ENCODE measurements around the gene ELK4.
"Not testable (repeated sequence)": the region's sequence is repeated elsewhere in the genome, so short reads cannot be mapped to it uniquely, and the experiment has no call there.

ELK4 gene

DNA sequence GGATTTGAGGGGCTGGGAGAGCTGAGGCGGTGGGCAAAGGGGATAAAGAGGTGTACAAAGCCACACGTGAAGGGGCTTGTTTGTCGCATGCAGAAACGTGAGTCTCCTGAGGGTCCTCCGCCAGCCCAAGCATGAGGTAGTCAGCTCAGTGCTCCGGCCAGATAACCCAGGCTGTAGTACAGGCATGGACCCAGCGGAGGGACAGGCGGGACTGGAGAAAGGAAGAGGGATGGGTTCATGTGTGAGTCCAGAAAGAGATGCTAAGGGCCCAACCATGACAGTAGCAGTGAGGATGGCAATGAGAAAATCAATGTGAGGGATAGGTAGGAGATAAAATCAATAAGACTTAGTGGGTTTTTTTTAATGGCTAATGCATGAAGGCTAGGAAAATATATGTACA is 13.7 kb upstream of the ELK4 start:
- in situ Hi-C loops (cut with MboI; ENCODE audit: low pct_unique_long_range_greater_than_20kb, low sequenced_read_pairs, unreplicated experiment) = no loop called here
- no peak for DNase-seq (ENCODE audit: low spot score)
- TF ChIP-seq, protein P1, sequence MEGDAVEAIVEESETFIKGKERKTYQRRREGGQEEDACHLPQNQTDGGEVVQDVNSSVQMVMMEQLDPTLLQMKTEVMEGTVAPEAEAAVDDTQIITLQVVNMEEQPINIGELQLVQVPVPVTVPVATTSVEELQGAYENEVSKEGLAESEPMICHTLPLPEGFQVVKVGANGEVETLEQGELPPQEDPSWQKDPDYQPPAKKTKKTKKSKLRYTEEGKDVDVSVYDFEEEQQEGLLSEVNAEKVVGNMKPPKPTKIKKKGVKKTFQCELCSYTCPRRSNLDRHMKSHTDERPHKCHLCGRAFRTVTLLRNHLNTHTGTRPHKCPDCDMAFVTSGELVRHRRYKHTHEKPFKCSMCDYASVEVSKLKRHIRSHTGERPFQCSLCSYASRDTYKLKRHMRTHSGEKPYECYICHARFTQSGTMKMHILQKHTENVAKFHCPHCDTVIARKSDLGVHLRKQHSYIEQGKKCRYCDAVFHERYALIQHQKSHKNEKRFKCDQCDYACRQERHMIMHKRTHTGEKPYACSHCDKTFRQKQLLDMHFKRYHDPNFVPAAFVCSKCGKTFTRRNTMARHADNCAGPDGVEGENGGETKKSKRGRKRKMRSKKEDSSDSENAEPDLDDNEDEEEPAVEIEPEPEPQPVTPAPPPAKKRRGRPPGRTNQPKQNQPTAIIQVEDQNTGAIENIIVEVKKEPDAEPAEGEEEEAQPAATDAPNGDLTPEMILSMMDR (IDR thresholded peaks at IDR 0.05; ENCODE audit: extremely low read depth, insufficient read depth, missing control alignments) = no peak

DNA sequence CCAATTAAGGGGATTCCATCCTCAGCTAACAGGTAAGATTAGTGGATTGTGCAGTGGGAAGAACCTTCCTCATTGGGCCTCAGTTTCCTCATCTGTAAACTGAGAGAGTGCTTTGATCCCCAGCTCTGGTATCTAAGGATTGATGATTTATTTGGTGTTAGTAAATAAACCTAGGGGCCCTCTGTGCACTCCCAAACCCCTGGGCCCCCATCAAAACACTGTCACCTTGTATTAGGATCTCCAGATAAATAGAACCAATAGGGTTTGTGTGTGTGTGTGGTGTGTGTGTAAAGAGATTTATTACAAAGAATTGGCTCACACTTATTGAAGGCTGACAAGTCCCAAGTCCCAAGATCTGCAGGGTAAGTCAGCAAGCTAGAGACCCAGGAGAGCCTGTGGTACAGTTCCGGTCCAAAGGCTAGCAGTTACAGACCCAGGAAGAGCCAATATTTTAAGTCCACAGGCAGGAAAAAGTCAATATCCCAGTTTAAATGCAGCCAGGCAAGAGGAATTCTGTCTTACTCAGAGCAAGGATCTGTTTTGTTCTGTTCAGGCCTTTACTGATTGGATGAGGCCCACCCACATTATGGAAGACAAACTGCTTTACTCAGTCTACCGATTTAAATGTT is 11.0 kb upstream of the ELK4 start:
- DNase-seq (ENCODE audit: low spot score) = no peak
- TF ChIP-seq, protein P1 (IDR thresholded peaks at IDR 0.05; ENCODE audit: extremely low read depth, insufficient read depth, missing control alignments) = no peak
- in situ Hi-C loops (cut with MboI; ENCODE audit: low pct_unique_long_range_greater_than_20kb, low sequenced_read_pairs, unreplicated experiment) = no loop called here

DNA sequence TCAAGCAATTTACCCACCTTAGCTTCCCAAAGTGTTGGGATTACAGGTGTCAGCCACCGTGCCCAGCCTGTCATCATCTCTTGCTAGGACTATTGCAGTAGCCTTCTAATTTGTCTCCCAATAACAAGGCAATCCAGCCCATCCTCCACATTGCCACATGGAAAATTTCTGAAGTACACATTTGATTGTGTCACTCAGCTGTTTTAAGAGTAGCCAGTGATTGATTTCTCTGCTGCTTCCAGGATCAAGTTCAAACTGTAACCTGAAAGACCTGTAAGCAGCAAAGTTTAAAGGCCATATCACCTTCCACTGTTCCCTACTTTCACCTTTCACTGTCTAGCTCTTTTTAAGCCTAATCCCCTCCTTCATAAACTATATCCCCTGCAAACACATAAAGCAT is 7.8 kb upstream of the ELK4 start:
- no peak for DNase-seq (ENCODE audit: low spot score)
- in situ Hi-C loops (cut with MboI; ENCODE audit: low pct_unique_long_range_greater_than_20kb, low sequenced_read_pairs, unreplicated experiment) = no loop called here
- TF ChIP-seq, protein P1 (IDR thresholded peaks at IDR 0.05; ENCODE audit: extremely low read depth, insufficient read depth, missing control alignments) = no peak

DNA sequence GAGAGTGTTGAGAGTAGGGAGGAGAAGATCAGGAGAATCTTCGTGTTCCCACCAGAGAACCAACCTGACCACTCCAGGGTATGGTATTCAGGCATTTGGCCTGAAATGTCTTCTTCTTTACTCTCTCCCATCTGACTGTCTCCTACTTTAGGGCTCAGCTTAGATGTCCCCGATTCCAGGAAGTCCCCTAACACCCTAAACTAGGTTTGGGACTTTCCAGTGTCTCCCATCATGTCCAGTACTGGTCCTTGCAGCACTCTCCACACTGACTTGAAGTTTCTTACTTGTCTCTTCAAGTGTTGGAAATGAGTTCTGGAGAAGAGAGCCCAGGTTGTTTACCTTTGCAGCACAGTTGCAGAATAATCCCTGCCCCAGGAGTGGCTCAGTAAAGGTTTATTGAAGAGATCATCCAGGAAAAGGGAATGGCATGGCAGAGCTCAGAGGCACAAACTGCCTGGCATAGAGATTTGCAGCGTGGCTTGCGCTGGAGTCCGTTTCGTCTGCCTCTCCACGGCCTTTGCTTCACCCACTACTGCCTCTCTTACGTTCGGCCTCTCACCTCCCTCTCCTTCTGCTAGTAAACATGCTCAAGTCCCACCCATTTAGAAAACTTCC is 6.2 kb upstream of the ELK4 start:
- in situ Hi-C loops (cut with MboI; ENCODE audit: low pct_unique_long_range_greater_than_20kb, low sequenced_read_pairs, unreplicated experiment) = no loop called here
- TF ChIP-seq, protein P1 (IDR thresholded peaks at IDR 0.05; ENCODE audit: extremely low read depth, insufficient read depth, missing control alignments) = no peak
- no peak for DNase-seq (ENCODE audit: low spot score)

DNA sequence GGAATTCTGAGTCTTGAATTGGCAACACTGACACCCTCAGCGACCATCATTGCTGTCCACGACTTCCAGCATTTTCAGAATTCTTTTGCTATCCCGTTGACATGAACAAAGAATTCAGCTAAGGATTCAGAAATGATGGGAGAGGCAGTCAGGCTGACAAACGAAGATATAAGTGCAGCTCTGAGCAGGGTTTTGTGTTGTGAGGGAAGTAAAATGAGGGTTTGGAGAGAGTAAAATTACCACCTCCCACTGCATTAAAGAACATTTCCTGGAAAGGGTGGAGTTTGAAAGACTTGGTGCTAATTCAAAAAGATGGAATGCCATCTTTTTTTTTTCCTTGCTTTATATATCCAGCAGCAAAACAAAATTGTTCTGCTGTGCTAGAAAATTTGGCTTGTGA is 4.9 kb upstream of the ELK4 start:
- TF ChIP-seq, protein P1 (IDR thresholded peaks at IDR 0.05; ENCODE audit: extremely low read depth, insufficient read depth, missing control alignments) = no peak
- DNase-seq (ENCODE audit: low spot score) = no peak
- in situ Hi-C loops (cut with MboI; ENCODE audit: low pct_unique_long_range_greater_than_20kb, low sequenced_read_pairs, unreplicated experiment) = no loop called here

DNA sequence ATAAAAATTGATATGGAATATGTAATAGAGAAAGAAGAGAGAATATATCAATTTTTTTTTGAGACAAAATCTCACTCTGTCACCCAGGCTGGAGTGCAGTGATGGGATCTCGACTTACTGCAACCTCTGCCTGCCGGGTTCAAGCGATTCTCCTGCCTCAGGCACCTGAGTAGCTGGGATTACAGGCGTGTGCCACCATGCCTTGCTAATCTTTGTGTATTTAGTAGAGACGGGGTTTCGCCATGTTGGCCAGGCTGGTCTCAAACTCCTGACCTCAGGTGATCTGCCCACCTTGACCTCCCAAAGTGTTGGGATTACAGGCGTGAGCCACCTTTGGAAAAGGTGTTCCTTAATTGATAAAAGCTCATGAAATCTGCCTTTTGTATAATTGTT is 4.3 kb upstream of the ELK4 start:
- in situ Hi-C loops (cut with MboI; ENCODE audit: low pct_unique_long_range_greater_than_20kb, low sequenced_read_pairs, unreplicated experiment); DNase-seq (ENCODE audit: low spot score): not testable (repeated sequence)

DNA sequence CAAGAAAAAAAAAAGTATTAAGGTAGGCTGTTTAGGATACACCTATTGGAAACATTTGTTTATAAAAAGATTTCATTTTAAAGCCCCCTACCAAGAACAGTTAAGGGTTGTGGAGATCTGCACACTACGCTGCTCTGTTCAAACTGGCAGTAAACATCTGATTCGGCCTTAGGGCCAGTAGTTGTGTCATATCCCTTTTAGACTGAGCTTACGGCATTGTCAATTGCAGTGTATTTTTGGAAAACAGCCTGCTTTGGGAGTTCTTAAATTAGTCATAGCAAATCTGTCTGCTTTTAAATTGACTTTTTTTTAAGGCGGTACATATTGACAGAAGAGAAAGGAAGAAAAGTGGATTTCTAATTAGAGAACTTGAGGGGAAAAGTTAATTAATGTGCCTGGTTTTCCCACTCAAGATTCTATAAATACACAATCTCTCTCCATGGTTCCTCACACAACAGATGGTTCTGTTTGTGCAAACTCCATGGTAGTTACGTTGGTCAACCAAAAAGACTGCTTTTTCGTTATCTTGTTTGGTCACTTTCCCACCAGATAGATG is 1.7 kb upstream of the ELK4 start:
- DNase-seq (ENCODE audit: low spot score) = no peak
- in situ Hi-C loops (cut with MboI; ENCODE audit: low pct_unique_long_range_greater_than_20kb, low sequenced_read_pairs, unreplicated experiment) = loop anchor here (5.0 kb wide), 1 partner anchor 36 kb away; no protein-coding TSS in a partner anchor
- TF ChIP-seq, protein P1 (IDR thresholded peaks at IDR 0.05; ENCODE audit: extremely low read depth, insufficient read depth, missing control alignments) = no peak
